H1 (cell line): ENCODE results near the gene ARHGAP24. TPM values are rescaled to one million over a fixed set of nuclear protein-coding genes. Genes with fewer than 3 reads are reported as not detected.

Experiments used
- GABPA ChIP-seq: IDR thresholded peaks from 2 replicates; pipeline ENCODE4 v1.6.1; 2011; ENCODE audit warnings: mild to moderate bottlenecking, low read length, moderate library complexity, borderline replicate concordance; ENCODE audit not compliant: insufficient read depth
- POLR2AphosphoS5 ChIP-seq: IDR thresholded peaks from 2 replicates; pipeline ENCODE4 v1.6.1; 2011; ENCODE audit warnings: low read depth, low read length
- SIN3A ChIP-seq, 2 experiments: IDR thresholded peaks in 1 of 2; conservative IDR thresholded peaks in 1 of 2; 2 replicates each; pipeline ENCODE4 v1.6.1; 2011 to 2012; ENCODE audit warnings: low read length in 2 of 2, improper control_type of control experiment in 1 of 2, low read depth in 1 of 2, mild to moderate bottlenecking in 1 of 2
- SP2 ChIP-seq: IDR thresholded peaks from 2 replicates; pipeline ENCODE4 v1.6.1; 2012; ENCODE audit warnings: mild to moderate bottlenecking, low read length, inconsistent platforms
- SRF ChIP-seq: IDR thresholded peaks from 2 replicates; pipeline ENCODE4 v1.6.1; 2011; ENCODE audit warnings: mild to moderate bottlenecking, low read depth, low read length, moderate library complexity
- TAF7 ChIP-seq: optimal IDR thresholded peaks from 2 replicates; pipeline ENCODE3; 2011; ENCODE audit warnings: low read depth, mild to moderate bottlenecking, inconsistent platforms, low read length, moderate library complexity, borderline replicate concordance
- polyA plus RNA-seq, 7 experiments: library from polyadenylated mRNA; depleted of rRNA in 3 of 7; stranded (reverse) in 5 of 7; unstranded in 2 of 7; fragments of >200 nt in 5 of 7; fragments of 200-250 nt in 2 of 7; gene quantifications; 1 replicate in 5 of 7; 2 replicates in 1 of 7; 4 replicates in 1 of 7; pipeline versions ENCODE4 v1.2.1 to v1.2.3, GENCODE V29; 2011 to 2013; ENCODE audit warnings: missing spikeins in 2 of 7, mixed read lengths in 2 of 7
- total RNA-seq: library from RNA; stranded (reverse); fragmentation: NEBNext Ultra II Directional; extraction: Animal tissue kit (Norgen Biotek cat#: 25700); gene quantifications from 2 replicates; pipeline ENCODE4 v1.2.1, GENCODE V29; 2021

The ARHGAP24 gene
- total and polyA plus RNA-seq, 2 of the 8 experiments (the other 6 are each of a cell fraction or from before 2014, with no cell fraction given) = 0.08 to 0.50 TPM

GRCh38 chr4:85514783-85515182, 39.8 kb downstream of the ARHGAP24 start (continued):
- no peak for TF ChIP-seq SIN3A (conservative IDR thresholded peaks at IDR 0.05 in 1 of 2, IDR thresholded peaks at IDR 0.05 in 1 of 2; ENCODE audit: low read depth in 1 of 2, low read length in 2 of 2)
- TF ChIP-seq SP2 = no peak
- no peak for TF ChIP-seq TAF7
- TF ChIP-seq GABPA = no peak
- no peak for TF ChIP-seq POLR2AphosphoS5
- no peak for TF ChIP-seq SRF
